Mucosa of descending colon (tissue), 3 donors: ENCODE measurements around the gene LILRB5. TPM values are rescaled to one million over a fixed set of nuclear protein-coding genes. Genes with fewer than 3 reads are reported as not detected.
"Not testable (repeated sequence)": the region's sequence is repeated elsewhere in the genome, so short reads cannot be mapped to it uniquely, and the experiment has no call there.

Source experiments
- ATAC-seq: fragments of 200-7000 bp; cut with Tn5 transposase; one replicate; pipeline ENCODE4 v1.9.1; 2020; ENCODE audit warnings: mild to moderate bottlenecking, moderate library complexity
- DNase-seq, 3 donors: peaks; one replicate each; pipeline ENCODE4 v3.0.0-alpha.2; 2020
- H3K36me3 ChIP-seq: fragments of 200-600 bp; one replicate; pipeline ENCODE4 v1.8.0; 2021; ENCODE audit warnings: low read depth, mild to moderate bottlenecking
- H3K4me1 ChIP-seq: fragments of 200-600 bp; one replicate; pipeline ENCODE4 v1.8.0; 2021; ENCODE audit warnings: low read depth, mild to moderate bottlenecking
- H3K4me3 ChIP-seq: fragments of 200-600 bp; one replicate; pipeline ENCODE4 v1.8.0; 2021; ENCODE audit warnings: mild to moderate bottlenecking
- H3K9me3 ChIP-seq: fragments of 200-600 bp; one replicate; pipeline ENCODE4 v1.8.0; 2021; ENCODE audit warnings: mild to moderate bottlenecking
- intact Hi-C, 2 donors: fragments of 100-400 bp; cut with DNase I in 1 of 2; cut with micrococcal nuclease in 1 of 2; formaldehyde crosslinking; loops; one replicate each; pipeline versions ENCODE4 v1.11.0 to v1.11.1; 2022; cut with DNase I, micrococcal nuclease
- total RNA-seq, 3 donors: library from RNA; stranded (reverse); fragmentation: NEBNext Ultra II Directional in 2 of 3; extraction: Animal tissue kit (Norgen Biotek cat#: 25700) in 2 of 3; gene quantifications; one replicate each; pipeline versions ENCODE4 v1.2.1 to v1.2.4, GENCODE V29; 2021 to 2023
- TF ChIP-seq, protein P1 (sequence below): fragments of 200-600 bp; IDR thresholded peaks from one replicate; pipeline ENCODE4 v1.8.0; 2022; ENCODE audit warnings: antibody characterized with exemption, mild to moderate bottlenecking
- donor health status: DM: no; HTN: no; CAD: no; lungs with moderate emphysema.
- donor health status: DM: no; HTN: no; CAD: no.
- donor health status: DM: no; HTN: yes; CAD: no.

Gene LILRB5
- total RNA-seq, 3 donors from 2014 or later: 5.4 to 17.5 (median 12.2) TPM

DNA sequence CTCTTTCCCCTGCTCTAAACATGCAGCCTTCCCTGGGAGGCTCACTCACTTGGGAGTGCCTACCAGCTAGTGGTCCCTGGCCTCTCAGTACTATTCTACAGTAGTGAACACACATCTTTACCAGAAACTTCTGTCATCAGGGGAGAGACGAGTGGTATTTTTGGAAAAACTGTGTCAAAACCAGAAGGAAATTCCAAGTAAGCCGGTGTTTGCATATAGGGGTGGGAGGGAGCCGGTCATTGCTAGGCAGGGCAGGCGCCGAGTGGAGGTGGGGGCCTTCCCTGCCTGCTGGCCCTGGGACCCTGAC, 49.4 kb downstream of the LILRB5 start:
- ATAC-seq (no peak), DNase-seq (peak in 1 of 3 donors; percentile 32)
- Histone ChIP-seq H3K36me3 (peaks cover 7% of the 10 kb centered on the region), H3K9me3 (no peaks in the 10 kb centered on the region), H3K4me1 (peaks cover 77% of the 10 kb centered on the region), H3K4me3 (no peak overlapping the region)
- TF ChIP-seq, protein P1, sequence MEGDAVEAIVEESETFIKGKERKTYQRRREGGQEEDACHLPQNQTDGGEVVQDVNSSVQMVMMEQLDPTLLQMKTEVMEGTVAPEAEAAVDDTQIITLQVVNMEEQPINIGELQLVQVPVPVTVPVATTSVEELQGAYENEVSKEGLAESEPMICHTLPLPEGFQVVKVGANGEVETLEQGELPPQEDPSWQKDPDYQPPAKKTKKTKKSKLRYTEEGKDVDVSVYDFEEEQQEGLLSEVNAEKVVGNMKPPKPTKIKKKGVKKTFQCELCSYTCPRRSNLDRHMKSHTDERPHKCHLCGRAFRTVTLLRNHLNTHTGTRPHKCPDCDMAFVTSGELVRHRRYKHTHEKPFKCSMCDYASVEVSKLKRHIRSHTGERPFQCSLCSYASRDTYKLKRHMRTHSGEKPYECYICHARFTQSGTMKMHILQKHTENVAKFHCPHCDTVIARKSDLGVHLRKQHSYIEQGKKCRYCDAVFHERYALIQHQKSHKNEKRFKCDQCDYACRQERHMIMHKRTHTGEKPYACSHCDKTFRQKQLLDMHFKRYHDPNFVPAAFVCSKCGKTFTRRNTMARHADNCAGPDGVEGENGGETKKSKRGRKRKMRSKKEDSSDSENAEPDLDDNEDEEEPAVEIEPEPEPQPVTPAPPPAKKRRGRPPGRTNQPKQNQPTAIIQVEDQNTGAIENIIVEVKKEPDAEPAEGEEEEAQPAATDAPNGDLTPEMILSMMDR: no peak
- intact Hi-C loops: no loop called here

DNA sequence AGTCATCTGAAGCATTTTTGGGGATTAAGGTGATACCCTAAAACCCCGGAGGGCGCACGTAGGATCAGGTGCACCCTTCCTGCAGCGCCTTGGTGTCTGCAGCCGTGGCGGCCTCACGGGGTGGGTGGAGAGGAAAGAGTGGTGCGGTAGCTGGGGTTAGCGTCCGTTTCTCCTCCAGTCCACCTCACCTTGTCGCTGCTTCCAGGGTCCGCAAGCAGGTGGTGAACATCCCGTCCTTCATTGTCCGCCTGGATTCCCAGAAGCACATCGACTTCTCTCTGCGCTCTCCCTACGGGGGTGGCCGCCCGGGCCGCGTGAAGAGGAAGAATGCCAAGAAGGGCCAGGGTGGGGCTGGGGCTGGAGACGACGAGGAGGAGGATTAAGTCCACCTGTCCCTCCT, 49.9 kb downstream of the LILRB5 start:
- H3K9me3 ChIP-seq, H3K36me3 ChIP-seq, H3K4me3 ChIP-seq, ATAC-seq, intact Hi-C loops: not testable (repeated sequence)
- peaks cover 82% of the 10 kb centered on the region for H3K4me1 ChIP-seq
- DNase-seq: peak in 1 of 3 donors; percentile 29

DNA sequence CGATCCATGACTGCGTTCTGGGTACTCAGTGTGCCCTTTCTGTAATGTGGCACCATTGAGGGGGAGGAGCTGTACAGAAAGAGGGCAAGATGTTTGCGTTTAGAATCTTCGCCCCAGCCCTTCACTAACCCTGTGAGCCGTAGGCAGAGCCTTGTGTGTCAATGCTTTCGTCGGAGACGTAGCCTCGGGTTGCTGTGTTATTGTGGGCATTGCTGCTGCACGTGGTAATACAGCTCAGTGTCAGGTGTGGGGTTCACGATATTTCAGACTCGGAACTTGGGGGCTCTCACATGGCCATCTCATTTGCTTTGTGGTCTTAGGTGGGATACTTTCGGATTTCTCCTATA, 50.3 kb downstream of the LILRB5 start:
- Histone ChIP-seq H3K9me3 (no peaks in the 10 kb centered on the region), H3K4me1 (peaks cover 86% of the 10 kb centered on the region), H3K4me3 (no peak overlapping the region), H3K36me3 (peaks cover 7% of the 10 kb centered on the region)
- intact Hi-C loops: no loop called here
- TF ChIP-seq, protein P1: no peak
- ATAC-seq (no peak), DNase-seq (no peak)

DNA sequence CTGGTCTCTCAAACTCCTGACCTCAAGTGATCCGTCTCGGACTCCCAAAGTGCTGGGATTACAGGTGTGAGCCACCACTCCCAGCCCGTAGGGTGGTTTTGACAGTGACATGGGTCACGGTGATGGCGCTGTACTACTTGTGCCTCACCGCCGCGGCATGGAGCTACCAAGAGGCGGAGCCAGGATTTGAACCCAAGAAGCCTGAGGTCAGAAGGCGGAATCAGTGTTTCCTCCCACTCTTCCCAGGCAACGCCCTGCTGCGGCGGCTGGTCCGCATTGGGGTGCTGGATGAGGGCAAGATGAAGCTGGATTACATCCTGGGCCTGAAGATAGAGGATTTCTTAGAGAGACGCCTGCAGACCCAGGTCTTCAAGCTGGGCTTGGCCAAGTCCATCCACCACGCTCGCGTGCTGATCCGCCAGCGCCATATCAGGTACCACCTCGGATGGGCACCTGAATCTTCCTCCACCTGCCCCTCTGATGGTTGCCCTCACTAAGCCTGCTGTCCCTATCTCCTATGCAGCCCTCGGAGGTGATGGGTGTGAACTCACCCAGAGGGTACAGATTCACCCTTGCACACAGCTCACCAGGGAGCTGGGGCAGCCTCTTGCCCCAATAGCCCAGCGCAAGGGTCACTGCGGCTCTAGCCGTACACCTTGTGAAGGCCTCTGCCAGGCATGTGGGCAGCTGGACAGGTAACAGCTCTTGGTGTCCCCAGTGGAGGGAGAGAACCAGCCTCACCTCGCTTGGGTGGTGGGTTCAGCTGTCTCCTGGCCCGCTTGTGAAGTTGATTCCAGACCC, 50.8 kb downstream of the LILRB5 start:
- H3K4me3 ChIP-seq: no peak overlapping the region
- peak in 1 of 3 donors; percentile 27 for DNase-seq
- TF ChIP-seq, protein P1: no peak
- peaks cover 87% of the 10 kb centered on the region for H3K4me1 ChIP-seq
- ATAC-seq: no peak
- intact Hi-C loops: no loop called here
- H3K36me3 ChIP-seq: peaks cover 7% of the 10 kb centered on the region
- H3K9me3 ChIP-seq: no peaks in the 10 kb centered on the region

DNA sequence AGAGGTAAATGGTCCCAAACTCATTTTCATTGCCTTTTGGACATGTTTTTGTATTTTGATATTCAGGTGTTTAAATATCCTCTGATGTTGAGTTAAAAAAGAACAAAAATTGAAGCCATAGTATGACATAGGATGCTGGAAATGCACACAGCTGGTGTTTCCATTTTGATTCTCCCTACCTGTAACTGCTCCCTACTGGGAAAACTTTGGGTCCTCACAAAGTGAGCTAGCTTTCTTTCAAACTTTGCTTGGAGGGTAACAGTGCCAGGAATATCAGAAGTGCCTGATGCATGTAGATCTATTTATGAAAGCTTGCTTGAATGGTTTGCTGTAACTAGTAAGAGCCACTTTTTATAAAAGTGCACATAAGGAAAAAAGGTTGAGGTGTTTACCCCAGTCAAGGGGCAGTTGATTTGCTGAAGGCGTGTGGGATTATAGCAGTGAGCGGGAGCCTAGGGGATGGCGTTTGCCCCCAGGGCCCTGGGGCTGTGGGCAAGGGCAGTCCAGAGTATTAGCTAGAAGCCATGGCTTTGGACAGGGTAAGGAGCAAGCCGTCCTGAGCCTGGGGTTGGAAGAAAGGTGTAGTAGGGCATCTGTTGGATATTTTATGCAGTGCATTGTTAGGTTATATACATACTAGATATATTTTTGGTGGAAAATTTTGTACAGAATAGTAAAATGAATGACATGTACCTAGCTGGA, 52.2 kb downstream of the LILRB5 start:
- ATAC-seq: no peak
- Histone ChIP-seq H3K36me3 (peaks cover 7% of the 10 kb centered on the region), H3K4me1 (peaks cover 74% of the 10 kb centered on the region), H3K4me3 (no peak overlapping the region), H3K9me3 (no peaks in the 10 kb centered on the region)
- peak in 1 of 3 donors; percentile 6 for DNase-seq
- TF ChIP-seq, protein P1: no peak
- intact Hi-C loops: no loop called here

DNA sequence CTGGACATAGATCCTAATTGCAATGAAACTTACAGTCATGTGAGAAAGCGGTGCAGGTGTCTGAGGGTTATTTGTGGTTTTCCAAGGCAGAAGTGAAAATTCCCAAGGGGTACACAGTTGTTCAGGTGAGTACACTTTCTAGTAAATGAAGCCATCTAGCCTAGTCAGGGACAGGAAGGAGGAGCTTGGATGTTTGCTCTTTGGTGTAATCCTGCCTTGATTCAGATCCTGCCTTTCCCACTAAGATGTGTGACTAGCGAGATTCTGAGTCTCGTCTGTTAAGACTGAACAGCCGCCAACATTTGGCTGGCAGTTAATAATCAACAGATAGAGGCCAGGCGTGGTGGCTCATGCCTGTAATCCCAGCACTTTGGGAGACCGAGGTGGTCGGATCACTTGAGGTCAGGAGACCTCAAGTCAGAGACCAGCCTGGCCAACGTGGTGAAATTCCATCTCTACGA, 53.9 kb downstream of the LILRB5 start:
- H3K36me3 ChIP-seq: peaks cover 7% of the 10 kb centered on the region
- TF ChIP-seq, protein P1: no peak
- H3K4me3 ChIP-seq: no peak overlapping the region
- H3K4me1 ChIP-seq: peaks cover 57% of the 10 kb centered on the region
- peak; percentile 1 for ATAC-seq
- H3K9me3 ChIP-seq: no peaks in the 10 kb centered on the region
- intact Hi-C loops: no loop called here
- DNase-seq: peak in 2 of 3 donors; percentile 20 to 44
